Activated CD4-positive, alpha-beta memory T cell treated with anti-CD3 and anti-CD28 coated beads, Interleukin-2, amount 10 ng/mL, durations not matched to agents 7 days and 5 days (primary cell): ENCODE data around the gene TET3. TPM values are rescaled to one million over a fixed set of nuclear protein-coding genes. Genes with fewer than 3 reads are reported as not detected.

Source experiments
- CTCF ChIA-PET: fragments of 350-600 bp; sonication (Branson Sonifier 250); formaldehyde crosslinking; loops from one replicate; lab custom pipeline; 2021; ENCODE audit warnings: antibody characterized with exemption, inconsistent platforms; lab: Charles Lee
- POLR2A ChIA-PET: fragments of 350-600 bp; sonication (Branson Sonifier 250); formaldehyde crosslinking; loops from one replicate; lab custom pipeline; 2021; ENCODE audit warnings: antibody characterized with exemption; lab: Charles Lee
- DNase-seq: peaks from one replicate; pipeline ENCODE4 v3.0.0-alpha.2; 2020
- H3K27ac Mint-ChIP-seq: one replicate; pipeline ENCODE4 v1.8.0; 2021; ENCODE audit warnings: mild to moderate bottlenecking, mixed read lengths
- H3K27me3 Mint-ChIP-seq: one replicate; pipeline ENCODE4 v1.8.0; 2021; ENCODE audit warnings: mixed read lengths
- H3K36me3 Mint-ChIP-seq: one replicate; pipeline ENCODE4 v1.8.0; 2021; ENCODE audit warnings: low read depth, mixed read lengths
- H3K4me1 Mint-ChIP-seq: one replicate; pipeline ENCODE4 v1.8.0; 2021; ENCODE audit warnings: mixed read lengths
- H3K4me3 Mint-ChIP-seq: one replicate; pipeline ENCODE4 v1.8.0; 2021; ENCODE audit warnings: mild to moderate bottlenecking, mixed read lengths
- H3K9me3 Mint-ChIP-seq: one replicate; pipeline ENCODE4 v1.8.0; 2021; ENCODE audit warnings: mixed read lengths
- total RNA-seq, 2 experiments: library from RNA; stranded (reverse); gene quantifications; one replicate each; pipeline ENCODE4 v1.2.3, GENCODE V29; 2021

TET3 gene
- total RNA-seq, 2 experiments from 2014 or later = 10.1 to 10.7 TPM

- Mint-ChIP-seq H3K4me3 (no peak overlapping the region), H3K27ac (no peak overlapping the region), H3K9me3 (peaks cover 7% of the 10 kb centered on the region), H3K36me3 (peaks cover 9% of the 10 kb centered on the region), H3K4me1 (peaks cover 53% of the 10 kb centered on the region), H3K27me3 (no peaks in the 10 kb centered on the region)
- ChIA-PET POLR2A (interaction anchor here (1.3 to 2.5 kb wide), 3 partner anchors 10 to 89 kb away, joined by 3 to 7 read pairs (median 5); no protein-coding TSS in a partner anchor), CTCF (no interaction called here)
- no peak for DNase-seq
These were observed 46.5 kb downstream of the TET3 start for GRCh38 chr2:74031221-74031620.

GRCh38 chr2:74031959-74032287 is 47.2 kb downstream of the TET3 start:
- ChIA-PET CTCF (interaction anchor here (0.8 to 1.4 kb wide), 2 partner anchors 27 to 68 kb away, joined by 3 to 4 read pairs; no protein-coding TSS in a partner anchor), POLR2A (interaction anchor here (0.8 to 2.5 kb wide), 4 partner anchors 9 to 88 kb away, joined by 3 to 7 read pairs (median 4); no protein-coding TSS in a partner anchor)
- Mint-ChIP-seq H3K4me3 (peak overlapping the region; percentile 61), H3K27me3 (no peaks in the 10 kb centered on the region), H3K9me3 (peaks cover 7% of the 10 kb centered on the region), H3K4me1 (peaks cover 56% of the 10 kb centered on the region), H3K27ac (peak overlapping the region; percentile 73), H3K36me3 (peaks cover 6% of the 10 kb centered on the region)
- DNase-seq = no peak

- no peak overlapping the region for H3K4me3 Mint-ChIP-seq
- no peak for DNase-seq
- POLR2A ChIA-PET = no interaction called here
- CTCF ChIA-PET = interaction anchor here (1.2 kb wide), 1 partner anchor 125 kb away, joined by 3 read pairs; no protein-coding TSS in a partner anchor
- H3K9me3 Mint-ChIP-seq = peaks cover under 1% of the 10 kb centered on the region
- H3K27ac Mint-ChIP-seq = no peak overlapping the region
- H3K4me1 Mint-ChIP-seq = peaks cover 63% of the 10 kb centered on the region
- no peaks in the 10 kb centered on the region for H3K36me3 Mint-ChIP-seq
- no peaks in the 10 kb centered on the region for H3K27me3 Mint-ChIP-seq
These were observed 48.7 kb downstream of the TET3 start for GRCh38 chr2:74033375-74033774.

Other genes starting within 250 kb of the TET3 start
- gene TPRKB, start 247.6 kb upstream of the TET3 start, total RNA-seq = 10 to 100 TPM; 32.9 TPM
- gene DUSP11, start 204.8 kb upstream of the TET3 start, total RNA-seq = 10 to 100 TPM; 29.6 to 30.7 TPM
- not detected for gene C2orf78, start 200.7 kb upstream of the TET3 start, total RNA-seq
- 10 to 100 TPM; 51.1 to 51.2 TPM for gene STAMBP, start 155.9 kb upstream of the TET3 start, total RNA-seq
- not detected for gene ACTG2, start 91.9 kb upstream of the TET3 start, total RNA-seq
- 10 to 100 TPM; 75.6 to 76.3 TPM for gene DGUOK, start 58.0 kb upstream of the TET3 start, total RNA-seq
- 10 to 100 TPM; 46.5 to 55.4 TPM for gene BOLA3, start 163.0 kb downstream of the TET3 start, total RNA-seq
- 100 to 1,000 TPM; 188 to 193 TPM for gene MOB1A, start 194.0 kb downstream of the TET3 start, total RNA-seq
- 100 to 1,000 TPM; 264 to 277 TPM for gene MTHFD2, start 213.7 kb downstream of the TET3 start, total RNA-seq